Ovary (tissue), 9 donors: ENCODE measurements around the gene SH2D7. TPM values are rescaled to one million over a fixed set of nuclear protein-coding genes. Genes with fewer than 3 reads are reported as not detected.

ENCODE experiments used
- DNase-seq, 5 donors: peaks; one replicate each; pipeline ENCODE4 v3.0.0-alpha.2; 2019 to 2020
- H3K27ac ChIP-seq, 2 donors: fragments of 200-600 bp; one replicate each; pipeline versions ENCODE4 v1.5.1 to v1.8.0; 2019 to 2022
- H3K27me3 ChIP-seq: fragments of 200-600 bp; one replicate; pipeline ENCODE4 v1.8.0; 2022
- H3K36me3 ChIP-seq: fragments of 200-600 bp; sonication (generic); one replicate; pipeline ENCODE4 v1.5.1; 2019
- H3K4me1 ChIP-seq: one replicate; pipeline ENCODE4 v1.8.1; 2013; ENCODE audit warnings: mild to moderate bottlenecking, moderate library complexity; ENCODE audit not compliant: insufficient read depth
- H3K4me3 ChIP-seq: fragments of 200-600 bp; sonication (generic); one replicate; pipeline ENCODE4 v1.5.1; 2017
- H3K9me3 ChIP-seq, 2 donors: fragments of 200-600 bp in 1 of 2; sonication (generic) in 1 of 2; one replicate each; pipeline versions ENCODE4 v1.5.1 to v1.8.1; 2013 to 2019; ENCODE audit warnings: mild to moderate bottlenecking in 1 of 2, moderate library complexity in 1 of 2
- EP300 ChIP-seq: sonication (generic); formaldehyde crosslinking; IDR thresholded peaks from one replicate; pipeline ENCODE4 v1.6.1; 2017; ENCODE audit warnings: antibody characterized with exemption
- POLR2A ChIP-seq: fragments of 450-650 bp; IDR thresholded peaks from one replicate; pipeline ENCODE4 v1.6.1; 2017; ENCODE audit warnings: antibody characterized with exemption, mild to moderate bottlenecking, moderate library complexity
- WGBS, 3 donors: extraction: QIAGEN DNeasy Blood & Tissue Kit in 1 of 3; methylation state at CpG; one replicate each; pipeline versions ENCODE4 v1.1.5 to v1.1.7; 2013 to 2017; 5-methylcytosine and 5-hydroxymethylcytosine counted together
- intact Hi-C, 4 donors: fragments of 100-400 bp; cut with DNase I; formaldehyde crosslinking; loops; one replicate each; pipeline versions ENCODE4 v1.11.0 to v1.15.1; 2022 to 2023
- polyA plus RNA-seq, 2 donors: library from polyadenylated mRNA; stranded (reverse); fragments of 200-250 nt in 1 of 2; fragments of 350-450 nt in 1 of 2; fragmentation: Illumina TruSeq in 1 of 2; extraction: RNeasy Lipid Tissue Mini Kit (QIAGEN cat#74804) in 1 of 2; gene quantifications; one replicate each; pipeline ENCODE4 v1.2.3, GENCODE V29; 2013 to 2014
- total RNA-seq, 7 donors: library from RNA; depleted of rRNA in 2 of 7; stranded (reverse); fragments of >200 nt in 2 of 7; fragmentation: NEBNext Ultra II Directional in 3 of 7; extraction: Animal tissue kit (Norgen Biotek cat#: 25700) in 3 of 7; gene quantifications; one replicate each; pipeline versions ENCODE4 v1.1.0 to v1.2.4, GENCODE V29; 2016 to 2023
- TF ChIP-seq, protein P1 (sequence below), 3 donors: fragments of 450-650 bp in 2 of 3; fragments of 200-600 bp in 1 of 3; IDR thresholded peaks; one replicate each; pipeline versions ENCODE4 v1.5.1 to v1.8.0; 2016 to 2022; ENCODE audit warnings: antibody characterized with exemption in 3 of 3, mild to moderate bottlenecking in 1 of 3
- donor health status: DM: no; HTN: no; CAD: no; lungs with moderate emphysema.
- donor health status: DM: no; HTN: no; CAD: no.
- donor health status: Bipolar disorder and iron deficiency.
- donor health status: DM: yes; HTN: yes; CAD: no.
- donor health status: DM: no; HTN: no; CAD: no.
- donor health status: DM: yes; HTN: yes; CAD: no.

The SH2D7 gene
- total and polyA plus RNA-seq, 9 donors = not detected

DNA sequence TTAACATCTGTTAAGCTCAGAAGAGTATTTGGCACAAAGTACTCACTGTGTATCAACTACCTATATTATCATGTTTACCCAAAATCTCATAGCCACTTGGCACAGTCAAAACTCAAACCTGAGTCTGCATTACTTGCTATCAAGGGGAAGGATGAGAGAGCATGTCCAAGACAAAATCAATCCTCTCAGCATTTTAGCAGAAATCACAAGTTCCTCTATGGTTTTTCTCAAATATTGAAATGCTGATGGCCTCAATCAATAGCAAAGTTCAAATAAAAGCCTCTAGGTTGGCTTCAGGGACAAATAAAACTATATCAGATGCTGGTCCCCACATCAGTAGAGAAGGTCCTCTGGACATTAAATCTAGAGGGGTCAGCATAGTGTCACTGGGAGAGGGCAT lies 29.1 kb upstream of the SH2D7 start:
- no peak overlapping the region for H3K4me3 ChIP-seq
- peak overlapping the region; percentile 44 to 95 for H3K27ac ChIP-seq
- intact Hi-C loops = no loop called here
- no peaks in the 10 kb centered on the region for H3K27me3 ChIP-seq
- H3K36me3 ChIP-seq = no peaks in the 10 kb centered on the region
- no peak for DNase-seq
- H3K4me1 ChIP-seq = peaks cover 56% of the 10 kb centered on the region
- no peak for TF ChIP-seq POLR2A
- no peak for TF ChIP-seq EP300
- TF ChIP-seq, protein P1, sequence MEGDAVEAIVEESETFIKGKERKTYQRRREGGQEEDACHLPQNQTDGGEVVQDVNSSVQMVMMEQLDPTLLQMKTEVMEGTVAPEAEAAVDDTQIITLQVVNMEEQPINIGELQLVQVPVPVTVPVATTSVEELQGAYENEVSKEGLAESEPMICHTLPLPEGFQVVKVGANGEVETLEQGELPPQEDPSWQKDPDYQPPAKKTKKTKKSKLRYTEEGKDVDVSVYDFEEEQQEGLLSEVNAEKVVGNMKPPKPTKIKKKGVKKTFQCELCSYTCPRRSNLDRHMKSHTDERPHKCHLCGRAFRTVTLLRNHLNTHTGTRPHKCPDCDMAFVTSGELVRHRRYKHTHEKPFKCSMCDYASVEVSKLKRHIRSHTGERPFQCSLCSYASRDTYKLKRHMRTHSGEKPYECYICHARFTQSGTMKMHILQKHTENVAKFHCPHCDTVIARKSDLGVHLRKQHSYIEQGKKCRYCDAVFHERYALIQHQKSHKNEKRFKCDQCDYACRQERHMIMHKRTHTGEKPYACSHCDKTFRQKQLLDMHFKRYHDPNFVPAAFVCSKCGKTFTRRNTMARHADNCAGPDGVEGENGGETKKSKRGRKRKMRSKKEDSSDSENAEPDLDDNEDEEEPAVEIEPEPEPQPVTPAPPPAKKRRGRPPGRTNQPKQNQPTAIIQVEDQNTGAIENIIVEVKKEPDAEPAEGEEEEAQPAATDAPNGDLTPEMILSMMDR (IDR thresholded peaks at IDR 0.05) = no peak
- H3K9me3 ChIP-seq = no peaks in the 10 kb centered on the region

DNA sequence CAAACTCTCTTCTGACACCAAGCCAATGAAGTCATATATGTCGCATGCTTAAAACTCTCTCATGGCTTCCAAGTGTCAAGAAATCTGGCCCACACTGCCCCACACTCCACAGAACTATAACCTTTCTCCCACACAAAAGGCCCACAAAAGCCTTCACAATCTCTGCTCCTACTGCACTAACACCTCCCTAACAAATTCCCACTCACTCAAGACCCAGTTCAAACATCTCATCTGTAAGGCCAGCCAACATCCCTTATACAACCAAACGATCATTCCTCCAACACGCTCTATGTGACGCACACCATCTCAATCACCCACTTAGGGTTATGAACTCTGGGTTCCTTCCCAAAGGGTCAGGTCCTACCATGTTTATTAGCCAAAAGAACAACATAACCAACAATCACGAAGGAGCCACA lies 28.4 kb upstream of the SH2D7 start:
- no peak for DNase-seq
- intact Hi-C loops = no loop called here
- no peak for TF ChIP-seq POLR2A
- peak; percentile 21 for TF ChIP-seq EP300
- no peaks in the 10 kb centered on the region for H3K27me3 ChIP-seq
- peak overlapping the region; percentile 44 to 95 for H3K27ac ChIP-seq
- no peaks in the 10 kb centered on the region for H3K9me3 ChIP-seq
- WGBS, 3 donors = 16 to 22% (median 20%) methylated on average over 5 of the region's 5 CpGs
- H3K4me3 ChIP-seq = no peak overlapping the region
- no peaks in the 10 kb centered on the region for H3K36me3 ChIP-seq
- H3K4me1 ChIP-seq = peaks cover 55% of the 10 kb centered on the region

DNA sequence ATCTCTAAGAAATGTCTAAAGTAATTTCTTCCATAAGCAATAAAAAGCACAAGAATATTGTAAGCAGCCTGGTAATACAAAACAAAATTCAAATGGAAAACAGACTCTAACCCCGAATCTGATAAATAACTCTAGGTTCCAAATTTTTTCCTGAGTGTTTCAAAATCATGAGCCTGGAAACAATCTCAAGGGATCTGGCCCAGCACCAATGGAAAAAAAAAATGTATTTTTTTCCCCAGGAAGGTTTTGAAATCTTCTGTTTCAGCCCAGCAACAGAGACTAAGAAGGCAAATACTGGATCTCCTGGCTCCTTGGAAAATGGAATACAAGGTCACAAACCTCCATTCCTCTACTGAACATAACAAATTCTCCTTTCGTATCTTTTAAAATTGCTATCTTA lies 27.8 kb upstream of the SH2D7 start:
- H3K4me3 ChIP-seq = peak overlapping the region; percentile 4
- DNase-seq = no peak
- no peaks in the 10 kb centered on the region for H3K36me3 ChIP-seq
- TF ChIP-seq, protein P1 (IDR thresholded peaks at IDR 0.05) = no peak
- TF ChIP-seq EP300 (no peak), POLR2A (no peak)
- 6% methylated on average over 2 of the region's 2 CpGs for WGBS, 3 donors
- peak overlapping the region in 1 of 2 donors; percentile 95 for H3K27ac ChIP-seq
- H3K4me1 ChIP-seq = peaks cover 51% of the 10 kb centered on the region
- intact Hi-C loops = no loop called here
- H3K9me3 ChIP-seq = no peaks in the 10 kb centered on the region
- no peaks in the 10 kb centered on the region for H3K27me3 ChIP-seq

DNA sequence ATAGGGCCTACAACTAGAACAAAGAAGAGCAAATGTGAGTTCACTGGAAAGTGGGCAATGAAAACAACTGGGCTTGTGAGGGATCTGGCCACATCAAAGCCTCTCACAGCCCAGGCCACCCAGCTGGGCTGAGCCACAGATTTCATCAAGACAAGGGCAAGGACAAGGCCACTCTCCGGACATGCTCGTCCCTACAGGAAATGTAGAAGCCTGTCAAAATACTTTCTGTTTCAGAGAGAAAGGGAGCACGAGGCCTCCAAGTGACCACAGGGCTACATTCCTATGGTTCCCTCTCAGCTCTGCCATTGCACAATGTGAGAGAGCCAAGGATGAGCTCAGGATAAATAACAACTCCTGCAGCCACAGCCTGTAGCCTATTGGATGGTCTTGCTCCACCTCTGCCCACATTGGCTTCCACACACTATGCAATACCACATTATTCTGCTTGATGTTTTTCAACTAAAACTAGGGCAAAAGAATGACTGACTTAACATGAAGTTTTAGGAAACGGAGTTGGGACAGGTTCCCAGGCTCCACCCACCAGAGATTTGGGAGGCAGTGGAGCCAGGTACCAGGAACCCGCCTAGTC lies 27.0 kb upstream of the SH2D7 start:
- WGBS, 3 donors = 14 to 26% (median 18%) methylated on average over 5 of the region's 5 CpGs
- peak overlapping the region; percentile 72 to 95 for H3K27ac ChIP-seq
- H3K4me3 ChIP-seq = peak overlapping the region; percentile 4

More for the DNA sequence above, 27.0 kb upstream of the SH2D7 start:
- Histone ChIP-seq H3K36me3 (no peaks in the 10 kb centered on the region), H3K4me1 (peaks cover 53% of the 10 kb centered on the region), H3K27me3 (no peaks in the 10 kb centered on the region), H3K9me3 (no peaks in the 10 kb centered on the region)
- no peak for TF ChIP-seq EP300
- TF ChIP-seq POLR2A = peak; percentile 49
- TF ChIP-seq, protein P1 (IDR thresholded peaks at IDR 0.05) = no peak
- intact Hi-C loops = no loop called here
- DNase-seq = peak; percentile 50 to 82 (median 62)
